HG03139 (cell line): ENCODE measurements around the gene CENPN.

ENCODE experiments used
- ATAC-seq: cut with Tn5 transposase; IDR thresholded peaks from one replicate; pipeline ENCODE4 v1.9.1; 2021; ENCODE audit not compliant: unreplicated experiment

CENPN gene

DNA sequence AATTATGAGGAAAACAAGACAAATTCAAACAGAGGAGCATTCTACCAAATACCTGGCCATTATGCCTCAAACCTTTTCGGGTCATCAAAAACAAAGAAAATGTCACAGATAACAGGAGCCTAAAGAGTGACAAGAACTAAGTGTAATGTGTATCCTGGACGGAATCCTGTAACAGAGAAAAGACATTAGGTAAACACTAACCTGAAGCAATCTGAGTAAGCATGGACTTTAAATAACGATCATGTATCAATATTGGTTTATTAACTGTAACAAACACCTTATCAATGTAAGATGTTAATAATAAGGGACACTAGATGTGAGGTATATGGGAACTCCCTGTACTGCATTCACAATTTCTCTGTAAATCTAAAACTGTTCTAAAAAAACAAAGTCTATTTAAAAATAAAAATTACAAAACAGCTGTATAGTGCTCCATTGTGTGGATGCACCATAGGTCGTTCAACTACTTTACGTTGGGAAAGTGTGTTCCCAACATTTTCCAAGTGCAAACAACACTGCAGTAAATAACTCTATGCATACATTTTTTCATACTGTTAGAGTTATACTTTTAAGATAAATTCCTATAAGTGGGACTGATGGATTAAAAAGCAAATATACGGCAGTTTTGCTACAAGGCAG lies 15.1 kb upstream of the CENPN start:
- ATAC-seq: no peak

DNA sequence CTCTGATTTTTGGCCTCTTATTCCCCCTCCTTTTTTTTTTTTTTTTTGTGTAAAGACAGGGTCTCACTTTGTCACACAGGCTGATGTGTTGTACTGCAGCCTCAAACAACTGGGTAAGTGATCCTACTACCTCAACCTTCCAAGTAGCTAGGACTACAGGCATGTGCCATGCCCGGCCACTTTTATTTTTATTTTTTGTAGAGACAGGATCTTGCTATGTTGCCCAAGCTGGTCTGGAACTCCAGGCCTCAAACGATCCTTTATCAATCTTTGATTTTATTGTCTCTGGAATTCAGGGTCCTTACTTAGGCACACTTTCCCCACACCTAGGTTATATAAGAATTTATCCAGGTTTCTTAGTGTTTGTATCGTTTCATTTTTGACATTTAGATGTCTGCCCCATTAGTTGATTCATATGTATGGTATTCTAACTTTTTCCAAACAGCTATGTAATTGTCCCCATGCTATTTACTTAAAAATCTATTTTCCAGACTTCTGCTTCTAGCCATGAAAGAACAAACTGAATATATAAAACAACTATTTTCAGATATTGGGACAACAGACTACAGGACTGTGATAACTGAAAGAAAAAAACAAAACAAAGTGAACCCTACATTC lies 14.2 kb upstream of the CENPN start:
- ATAC-seq: no peak

DNA sequence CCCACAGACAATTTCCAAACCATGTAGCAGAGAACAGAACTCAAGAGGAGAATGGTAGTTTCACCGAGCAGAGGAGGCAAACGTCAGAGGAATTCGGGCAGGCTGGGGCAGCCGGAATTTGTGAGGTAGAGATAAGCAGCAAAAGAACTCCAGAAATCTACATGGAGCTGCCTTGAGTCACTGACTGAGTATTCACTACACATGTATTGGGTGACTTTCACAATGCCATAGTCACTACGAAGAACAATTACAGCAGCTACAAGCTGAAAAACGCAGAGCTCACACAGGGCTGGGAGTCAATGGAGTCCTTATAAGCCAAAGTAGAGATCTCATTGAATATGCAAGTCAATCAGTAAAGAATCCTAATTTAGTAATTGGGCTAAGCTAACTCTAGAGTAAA lies 13.7 kb upstream of the CENPN start:
- no peak for ATAC-seq

DNA sequence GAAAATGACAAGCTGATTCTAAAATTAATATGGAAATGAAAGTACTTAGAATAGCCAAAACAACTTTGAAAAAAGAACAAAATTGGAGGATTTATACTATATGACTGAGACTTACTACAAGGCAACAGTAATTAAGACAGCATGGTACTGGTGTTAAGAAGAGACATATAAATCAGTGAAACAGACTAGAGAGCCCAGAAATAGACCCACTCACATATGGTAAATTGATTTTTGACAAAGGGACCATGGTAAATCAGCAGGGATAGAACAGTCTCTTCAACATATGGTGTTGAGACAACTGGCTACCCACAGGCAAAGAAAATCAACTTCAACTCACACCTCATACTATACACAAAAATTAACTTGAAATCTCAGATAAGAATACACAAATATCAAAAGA lies 13.2 kb upstream of the CENPN start:
- ATAC-seq: no peak

DNA sequence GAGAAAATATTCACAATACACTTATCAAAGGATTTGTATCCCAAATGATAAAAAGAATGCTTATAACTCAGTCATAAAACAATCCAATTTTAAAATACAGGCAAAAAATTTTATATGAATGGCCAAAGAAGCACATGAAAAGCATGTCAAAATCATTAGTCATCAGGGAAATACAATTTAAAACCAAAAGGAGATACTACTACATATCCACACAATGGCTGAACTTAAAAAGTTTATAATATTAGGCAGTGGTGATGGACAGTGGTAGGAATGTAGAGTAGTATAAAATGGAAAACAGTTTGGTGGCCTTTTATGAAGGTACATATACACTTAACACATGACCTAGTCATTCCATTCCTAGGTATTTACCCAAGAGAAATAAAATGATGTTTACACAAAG lies 12.6 kb upstream of the CENPN start:
- no peak for ATAC-seq

DNA sequence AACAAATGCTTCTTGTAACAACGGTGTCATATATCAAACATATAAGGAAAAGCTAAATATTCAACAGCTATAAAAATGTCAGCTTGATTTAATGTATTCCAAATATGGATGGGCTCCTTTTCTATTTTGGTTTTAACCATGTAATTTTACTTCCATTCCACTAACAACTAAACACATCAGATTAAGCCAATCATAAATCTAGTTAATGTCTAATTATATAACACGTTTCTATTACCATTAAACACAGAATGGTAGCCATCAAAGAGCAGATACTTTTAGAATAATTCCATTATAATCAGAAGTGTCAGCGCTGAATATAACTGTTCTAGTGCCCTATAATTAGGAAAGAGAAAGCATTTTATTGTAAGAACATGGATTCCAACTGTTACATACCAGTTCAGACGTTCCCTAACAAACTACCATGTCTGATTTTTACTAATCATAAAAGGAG lies 10.3 kb upstream of the CENPN start:
- no peak for ATAC-seq

DNA sequence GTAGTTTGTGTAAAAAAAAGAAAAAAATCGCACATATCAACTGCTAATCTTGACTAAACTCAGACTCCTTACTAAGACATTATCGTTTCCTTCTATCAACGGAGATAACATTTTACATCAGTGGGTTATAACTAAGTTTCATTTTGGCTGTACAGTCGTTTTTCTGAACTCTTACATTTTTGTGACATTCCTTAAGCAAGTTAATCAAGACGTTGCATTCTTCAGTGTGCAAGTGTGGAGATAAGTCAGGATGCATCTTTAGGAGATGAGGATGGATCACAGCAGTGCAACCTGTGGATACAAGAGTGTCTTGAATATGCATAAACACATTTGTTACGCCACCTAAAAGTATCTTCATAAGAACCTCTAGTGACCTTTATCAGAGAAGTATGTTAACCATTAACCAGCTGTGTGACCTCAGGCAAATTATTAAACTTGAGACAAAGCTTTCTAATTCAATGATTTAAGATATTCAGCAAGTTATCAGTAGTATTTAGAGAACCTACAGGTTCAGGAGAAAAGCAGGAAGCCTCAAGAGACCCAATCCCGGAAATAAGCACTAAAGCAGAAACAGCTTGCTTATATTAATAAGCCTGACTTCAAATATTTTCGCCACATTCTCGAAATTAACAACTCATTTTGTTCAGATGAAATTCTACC lies 9.7 kb upstream of the CENPN start:
- peak; percentile 68 for ATAC-seq

DNA sequence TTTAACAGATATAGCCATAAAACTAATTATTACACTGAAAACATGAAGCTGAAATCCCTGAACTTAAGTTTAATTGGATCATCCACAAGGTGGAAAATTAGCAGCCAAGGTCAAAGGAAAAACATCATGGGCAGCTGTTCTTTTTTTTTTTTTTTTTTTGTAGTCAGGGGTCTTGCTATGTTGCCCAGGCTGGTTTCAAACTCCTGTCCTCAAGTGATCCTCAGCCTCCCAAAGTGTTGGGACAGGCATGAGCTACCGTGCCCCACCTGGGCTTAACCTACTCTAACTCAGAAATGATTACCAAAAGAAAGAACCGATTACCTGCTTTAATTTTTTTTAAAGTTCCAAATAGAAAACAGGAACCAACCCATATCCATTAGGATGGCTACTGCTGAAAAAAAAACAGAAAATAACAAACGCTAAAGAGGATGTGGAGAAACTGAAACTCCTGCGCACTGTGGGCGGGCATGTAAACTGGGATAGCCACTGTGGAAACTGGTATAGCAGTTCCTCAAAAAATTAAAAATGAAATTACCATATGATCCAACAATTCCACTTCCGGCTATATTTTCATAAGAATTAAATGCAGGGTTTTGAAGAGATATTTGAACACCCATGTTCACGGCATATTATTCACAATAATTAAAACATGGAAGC lies 8.9 kb upstream of the CENPN start:
- ATAC-seq: no peak

DNA sequence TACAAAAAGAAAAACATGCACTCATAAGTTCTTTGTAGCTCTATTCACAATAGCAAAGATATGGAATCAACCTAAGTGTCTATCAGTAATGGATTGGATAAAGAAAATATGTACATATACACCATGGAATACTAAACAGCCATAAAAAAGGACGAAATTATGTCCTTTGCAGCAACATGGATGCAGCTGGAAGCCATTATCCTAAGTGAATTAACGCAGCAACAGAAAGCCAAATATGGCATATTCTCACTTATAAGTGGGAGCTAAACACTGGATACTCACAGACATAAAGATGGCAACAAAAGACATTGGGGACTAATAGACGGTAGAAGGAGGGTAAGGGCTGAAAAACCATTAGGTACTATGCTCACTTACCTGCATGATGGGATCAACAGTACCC lies 6.1 kb upstream of the CENPN start:
- ATAC-seq: no peak

DNA sequence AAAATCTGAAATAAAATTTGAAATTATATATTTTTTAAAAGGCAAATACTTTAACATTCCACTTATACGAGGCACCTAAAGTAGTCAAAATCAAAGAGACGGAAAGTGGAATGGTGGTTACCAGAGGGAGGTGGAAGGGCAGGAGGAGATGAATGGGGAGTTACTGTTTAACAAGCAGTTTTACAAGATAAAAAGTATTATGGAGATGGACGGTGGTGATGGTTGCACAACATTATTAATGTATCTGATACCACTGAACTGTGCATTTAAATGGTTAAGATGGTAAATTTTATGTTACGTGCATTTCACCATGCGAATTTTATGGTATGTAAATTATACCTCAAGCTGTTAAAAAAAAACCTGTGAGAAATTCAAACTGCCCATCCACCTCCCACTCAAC lies 5.7 kb upstream of the CENPN start:
- no peak for ATAC-seq

DNA sequence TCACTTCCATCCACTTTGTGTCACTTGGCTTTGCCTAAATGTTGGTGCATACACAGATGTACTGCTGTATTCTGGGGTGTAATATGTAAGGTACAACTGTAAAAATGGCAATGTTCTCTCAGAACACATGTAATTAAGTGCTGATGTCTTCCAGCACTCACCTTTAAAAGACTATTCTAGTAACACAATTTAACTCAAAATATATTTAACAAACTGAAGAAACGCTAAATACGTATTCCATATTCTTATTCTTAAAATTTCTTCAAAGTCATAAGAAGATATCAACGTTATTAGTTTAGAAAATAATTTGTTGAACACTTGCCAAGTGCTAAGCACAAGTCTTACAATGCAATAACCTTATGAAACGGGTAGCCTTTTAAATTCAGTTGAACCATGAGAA lies 4.0 kb upstream of the CENPN start:
- no peak for ATAC-seq

DNA sequence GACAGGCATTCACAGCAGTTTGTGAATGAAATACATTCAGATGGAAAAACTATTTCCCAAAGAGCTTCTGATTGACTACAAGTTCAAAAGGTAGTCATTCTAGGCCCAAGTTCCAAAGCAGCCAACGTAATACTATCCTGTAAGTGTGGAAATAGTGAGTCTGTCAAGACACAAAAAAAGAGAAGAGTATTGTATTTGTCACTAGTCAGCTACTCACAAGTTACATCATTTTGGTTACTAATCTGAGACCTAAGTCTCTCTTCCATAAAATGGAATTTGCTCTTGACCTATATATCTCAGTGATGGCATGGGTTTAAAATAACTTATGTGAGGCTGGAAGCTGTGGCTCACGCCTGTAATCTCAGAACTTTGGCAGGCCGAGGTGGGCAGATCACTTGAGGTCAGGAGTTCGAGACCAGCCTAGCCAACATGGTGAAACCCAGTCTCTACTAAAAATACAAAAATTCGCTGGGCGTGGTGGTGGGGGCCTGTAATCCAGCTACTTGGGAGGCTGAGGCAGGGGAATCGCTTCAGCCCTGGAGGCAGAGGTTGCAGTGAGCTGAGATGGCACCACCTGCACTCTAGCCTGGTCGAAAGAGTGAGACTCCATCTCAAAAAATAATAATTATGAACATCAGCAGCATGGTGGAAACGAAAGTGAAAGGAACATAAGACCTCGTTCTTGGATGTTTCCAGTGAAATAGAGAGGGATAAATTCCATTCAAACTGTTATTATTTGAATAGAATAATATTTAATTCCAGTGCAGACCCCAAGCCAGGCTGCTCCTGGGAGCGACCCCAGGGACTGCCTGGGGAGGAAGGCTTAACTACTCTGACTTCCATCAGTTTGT lies 3.2 kb upstream of the CENPN start:
- ATAC-seq: no peak

DNA sequence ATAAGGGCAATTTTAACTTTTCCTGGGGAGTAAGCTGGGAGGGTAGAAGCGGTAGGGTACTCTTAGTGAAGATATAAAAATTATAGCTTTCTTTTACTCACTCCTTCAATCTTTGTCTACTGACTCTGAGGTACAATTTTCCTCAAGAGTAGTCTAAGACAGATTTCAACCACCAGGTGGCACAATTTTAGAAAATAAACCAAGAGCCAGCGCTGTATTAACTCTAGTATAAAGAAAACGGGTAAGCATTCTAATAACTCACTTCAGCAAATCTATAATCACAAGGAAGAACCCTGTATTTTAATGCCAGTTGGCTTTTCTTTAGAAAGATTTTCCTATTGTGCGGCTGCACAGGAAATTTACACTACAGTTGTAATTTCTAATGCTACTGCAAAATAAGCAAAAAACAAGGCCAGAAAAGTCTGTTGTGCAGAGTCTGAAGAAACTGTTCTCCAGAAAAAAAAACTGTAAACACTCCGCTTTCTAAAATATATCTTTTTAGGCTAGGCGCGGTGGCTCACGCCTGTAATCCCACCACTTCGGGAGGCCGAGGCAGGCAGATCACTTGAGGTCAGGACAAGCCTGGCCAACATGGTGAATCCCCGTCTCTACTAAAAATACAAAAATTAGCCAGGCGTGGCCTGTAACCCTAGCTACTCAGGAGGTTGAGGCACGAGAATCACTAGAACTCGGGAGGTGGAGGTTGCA lies 2.2 kb upstream of the CENPN start:
- ATAC-seq: no peak

DNA sequence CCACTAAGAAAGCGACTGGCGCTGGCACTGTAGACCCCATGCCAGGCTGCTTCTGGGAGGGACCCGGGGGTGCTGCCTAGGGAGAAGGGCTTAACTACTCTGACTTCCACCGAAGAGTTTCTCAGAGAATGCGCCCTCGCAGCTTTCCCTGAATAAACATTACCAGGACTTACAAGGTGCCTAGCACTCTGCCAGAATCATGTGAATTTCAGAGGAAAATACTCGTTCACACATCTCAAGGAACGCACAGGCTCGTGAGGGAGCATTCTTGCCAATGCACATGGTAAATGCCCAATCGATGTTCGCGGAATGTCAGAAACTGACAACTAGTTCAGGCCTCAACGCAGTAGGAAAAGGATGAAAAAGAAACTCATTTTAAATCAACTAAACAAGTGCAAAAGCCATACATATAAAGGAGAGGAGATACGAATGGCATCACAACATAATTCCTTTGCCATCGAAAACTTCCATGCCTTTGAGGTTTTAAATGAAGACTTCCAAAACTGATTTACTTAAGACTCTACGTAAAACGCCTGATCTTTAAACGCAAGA lies 1.3 kb upstream of the CENPN start:
- no peak for ATAC-seq

DNA sequence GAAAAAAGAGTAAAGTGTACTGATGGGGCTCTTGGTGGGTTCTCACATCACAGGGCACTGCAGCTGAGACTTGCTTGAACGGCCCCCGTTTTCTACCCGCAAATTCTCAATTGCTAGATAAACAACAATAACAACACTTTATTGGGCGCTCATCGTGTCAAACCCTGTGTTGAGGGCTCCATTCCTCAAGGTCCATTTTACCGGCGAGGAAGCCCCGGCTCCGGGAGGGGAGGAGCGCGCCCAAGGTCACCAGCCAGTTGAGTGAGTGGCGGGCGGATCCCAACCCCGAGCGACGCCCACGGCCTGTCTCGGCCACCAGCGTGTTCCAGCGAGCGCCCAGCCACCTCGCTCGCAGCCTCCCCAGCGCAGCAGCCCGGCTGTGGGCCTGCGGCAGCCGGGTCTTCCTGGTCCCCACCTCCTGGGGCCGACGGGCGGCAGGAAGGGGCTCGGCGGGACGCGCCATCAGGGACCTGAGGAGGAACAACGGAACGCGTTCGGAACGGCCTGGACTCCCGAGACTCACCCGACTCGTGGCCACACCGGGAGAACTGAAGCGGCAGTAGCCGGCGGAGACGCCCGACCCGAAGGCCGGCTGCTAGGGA lies 702 bp upstream of the CENPN start:
- peak; percentile 33 for ATAC-seq

DNA sequence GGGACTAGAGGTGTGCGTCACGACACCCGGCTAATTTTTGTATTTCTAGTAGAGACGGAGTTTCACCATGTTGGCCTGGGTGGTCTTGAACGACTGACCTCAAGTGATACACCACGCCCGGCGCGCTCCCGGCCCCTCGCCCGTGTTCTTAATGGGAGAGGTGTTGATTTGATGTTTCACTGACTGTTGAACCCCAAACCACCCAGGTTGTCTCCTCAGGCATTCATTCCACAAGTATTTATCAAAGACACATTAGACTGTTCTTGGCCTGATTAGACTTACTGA lies 1.4 kb downstream of the CENPN start:
- no peak for ATAC-seq

DNA sequence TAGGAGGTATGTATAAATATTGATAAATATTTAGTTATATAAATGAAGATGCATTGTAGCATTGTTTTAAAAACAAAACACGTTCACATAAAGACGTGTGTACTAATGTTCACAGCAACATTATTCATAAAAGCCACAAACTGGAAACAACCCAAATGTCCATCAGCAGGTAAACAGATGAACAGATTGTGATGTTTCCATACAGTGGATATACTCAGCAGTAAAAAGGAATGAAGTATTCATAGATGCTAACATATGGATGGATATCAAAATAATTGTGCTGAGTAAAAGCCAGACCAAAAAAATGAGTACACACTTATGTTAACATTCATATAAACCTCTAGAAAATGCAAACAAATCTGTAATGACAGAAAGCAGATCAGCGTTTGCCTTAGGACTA lies 6.0 kb downstream of the CENPN start:
- no peak for ATAC-seq

DNA sequence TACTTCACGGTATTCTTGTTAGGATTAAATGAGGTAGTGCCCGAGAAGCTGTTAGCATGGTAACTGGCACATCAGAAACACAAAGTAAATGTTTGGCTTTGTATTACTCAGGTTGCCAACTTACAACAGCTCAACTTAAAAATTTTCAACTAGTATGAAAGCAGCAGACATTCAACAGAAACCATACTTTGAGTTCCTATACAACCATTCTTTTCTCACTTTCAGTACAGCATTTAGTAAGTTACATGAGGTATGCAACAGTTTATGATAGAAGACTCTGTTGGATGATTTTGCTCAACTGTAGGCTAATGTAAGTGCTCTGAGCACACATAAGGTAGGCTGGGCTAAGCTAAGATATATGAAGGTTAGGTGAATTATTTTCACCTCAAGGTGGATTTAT lies 7.7 kb downstream of the CENPN start:
- no peak for ATAC-seq

DNA sequence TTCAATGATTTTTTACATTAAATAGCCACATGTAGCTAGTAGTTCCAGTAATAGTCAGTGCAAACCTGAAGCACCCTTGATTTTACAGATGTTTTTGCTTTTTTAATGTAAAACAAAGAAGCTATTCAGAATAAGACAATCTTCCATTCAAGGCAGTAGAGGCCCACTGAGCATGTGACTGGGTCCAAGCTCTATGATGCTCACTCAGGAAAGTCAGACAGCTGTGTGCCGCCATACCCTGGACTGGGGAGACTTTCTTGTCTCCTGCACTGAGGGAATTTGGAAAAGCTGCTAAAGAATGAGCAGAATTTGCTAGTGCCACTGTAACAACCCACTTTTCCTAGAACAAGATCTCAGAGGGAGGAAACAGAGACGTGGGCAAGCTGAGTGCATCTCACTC lies 11.5 kb downstream of the CENPN start:
- no peak for ATAC-seq

DNA sequence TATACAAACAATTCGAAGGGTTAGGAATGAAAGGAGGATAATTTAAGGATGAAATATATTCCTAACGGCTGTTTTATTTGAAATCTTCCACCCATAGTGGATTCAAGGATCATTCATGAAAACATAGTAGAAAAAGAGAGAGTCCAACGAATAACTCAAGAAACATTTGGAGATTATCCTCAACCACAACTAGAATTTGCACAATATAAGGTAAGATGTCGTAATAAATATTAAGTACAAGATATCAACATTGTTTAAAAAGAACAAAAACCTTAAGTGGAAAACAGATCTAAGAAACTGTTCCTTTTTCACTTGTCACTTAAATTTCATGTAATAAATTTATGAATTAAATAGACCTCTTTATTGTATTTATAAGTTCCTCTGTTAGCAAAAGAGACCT lies 19.4 kb downstream of the CENPN start:
- no peak for ATAC-seq
